ENCODE data around the gene FZD7. TPM values are rescaled to one million over a fixed set of nuclear protein-coding genes. Genes with fewer than 3 reads are reported as not detected.

The FZD7 gene
- polyA plus RNA-seq, 2 donors: 2.7 to 5.7 TPM

- H3K4me3 ChIP-seq (ENCODE audit: low read depth in 1 of 2, low read length in 2 of 2): no peak overlapping the region
Observed at GRCh38 chr2:201996006-201996405, 37.6 kb upstream of the FZD7 start.

GRCh38 chr2:201996679-201997314, 36.9 kb upstream of the FZD7 start:
- H3K4me1 ChIP-seq (ENCODE audit: control insufficient read depth in 2 of 2, insufficient read depth in 2 of 2, low read length in 1 of 2): peaks cover 0 to 7% of the 10 kb centered on the region in 2 donors
- H3K9me3 ChIP-seq (ENCODE audit: control insufficient read depth in 2 of 2, insufficient read depth in 1 of 2, low read depth in 1 of 2, low read length in 1 of 2): no peaks in the 10 kb centered on the region
- no peak overlapping the region for H3K4me3 ChIP-seq (ENCODE audit: low read depth in 1 of 2, low read length in 2 of 2)
- H3K36me3 ChIP-seq (ENCODE audit: control insufficient read depth in 2 of 2, insufficient read depth in 2 of 2, low read length in 1 of 2): no peaks in the 10 kb centered on the region
- 38 to 60% methylated on average over 8 of the region's 8 CpGs for WGBS, 2 donors
- H3K27me3 ChIP-seq (ENCODE audit: control insufficient read depth in 1 of 2, insufficient read depth in 2 of 2, low read length in 2 of 2): no peaks in the 10 kb centered on the region
- no peak overlapping the region for H3K27ac ChIP-seq (ENCODE audit: low read depth in 2 of 2, low read length in 1 of 2)

More at GRCh38 chr2:201996006-201996405, 37.6 kb upstream of the FZD7 start:
- H3K27me3 ChIP-seq (ENCODE audit: control insufficient read depth in 1 of 2, insufficient read depth in 2 of 2, low read length in 2 of 2): no peaks in the 10 kb centered on the region
- no peaks in the 10 kb centered on the region for H3K9me3 ChIP-seq (ENCODE audit: control insufficient read depth in 2 of 2, insufficient read depth in 1 of 2, low read depth in 1 of 2, low read length in 1 of 2)
- H3K36me3 ChIP-seq (ENCODE audit: control insufficient read depth in 2 of 2, insufficient read depth in 2 of 2, low read length in 1 of 2): no peaks in the 10 kb centered on the region
- 53 to 68% methylated on average over 11 of the region's 11 CpGs for WGBS, 2 donors
- H3K4me1 ChIP-seq (ENCODE audit: control insufficient read depth in 2 of 2, insufficient read depth in 2 of 2, low read length in 1 of 2): peaks cover 0 to 7% of the 10 kb centered on the region in 2 donors
- no peak overlapping the region for H3K27ac ChIP-seq (ENCODE audit: low read depth in 2 of 2, low read length in 1 of 2)

GRCh38 chr2:201999279-201999678, 34.4 kb upstream of the FZD7 start:
- Histone ChIP-seq H3K9me3 (ENCODE audit: control insufficient read depth in 2 of 2, insufficient read depth in 1 of 2, low read depth in 1 of 2, low read length in 1 of 2) (no peaks in the 10 kb centered on the region), H3K27ac (ENCODE audit: low read depth in 2 of 2, low read length in 1 of 2) (no peak overlapping the region), H3K27me3 (ENCODE audit: control insufficient read depth in 1 of 2, insufficient read depth in 2 of 2, low read length in 2 of 2) (no peaks in the 10 kb centered on the region), H3K4me1 (ENCODE audit: control insufficient read depth in 2 of 2, insufficient read depth in 2 of 2, low read length in 1 of 2) (peaks cover 0 to 7% of the 10 kb centered on the region in 2 donors), H3K4me3 (ENCODE audit: low read depth in 1 of 2, low read length in 2 of 2) (no peak overlapping the region), H3K36me3 (ENCODE audit: control insufficient read depth in 2 of 2, insufficient read depth in 2 of 2, low read length in 1 of 2) (no peaks in the 10 kb centered on the region)
- 79 to 80% methylated on average over 7 of the region's 7 CpGs for WGBS, 2 donors

GRCh38 chr2:202001826-202002225, 31.8 kb upstream of the FZD7 start:
- H3K27me3 ChIP-seq (ENCODE audit: control insufficient read depth in 1 of 2, insufficient read depth in 2 of 2, low read length in 2 of 2): no peaks in the 10 kb centered on the region
- 72 to 83% methylated on average over 2 of the region's 2 CpGs for WGBS, 2 donors

GRCh38 chr2:202002381-202002780, 31.3 kb upstream of the FZD7 start:
- Histone ChIP-seq H3K27ac (ENCODE audit: low read depth in 2 of 2, low read length in 1 of 2) (no peak overlapping the region), H3K36me3 (ENCODE audit: control insufficient read depth in 2 of 2, insufficient read depth in 2 of 2, low read length in 1 of 2) (no peaks in the 10 kb centered on the region), H3K9me3 (ENCODE audit: control insufficient read depth in 2 of 2, insufficient read depth in 1 of 2, low read depth in 1 of 2, low read length in 1 of 2) (no peaks in the 10 kb centered on the region), H3K4me3 (ENCODE audit: low read depth in 1 of 2, low read length in 2 of 2) (no peak overlapping the region), H3K27me3 (ENCODE audit: control insufficient read depth in 1 of 2, insufficient read depth in 2 of 2, low read length in 2 of 2) (no peaks in the 10 kb centered on the region), H3K4me1 (ENCODE audit: control insufficient read depth in 2 of 2, insufficient read depth in 2 of 2, low read length in 1 of 2) (no peaks in the 10 kb centered on the region)
- 89 to 91% methylated on average over 6 of the region's 6 CpGs for WGBS, 2 donors

More at GRCh38 chr2:202001826-202002225, 31.8 kb upstream of the FZD7 start:
- Histone ChIP-seq H3K4me3 (ENCODE audit: low read depth in 1 of 2, low read length in 2 of 2) (no peak overlapping the region), H3K4me1 (ENCODE audit: control insufficient read depth in 2 of 2, insufficient read depth in 2 of 2, low read length in 1 of 2) (no peaks in the 10 kb centered on the region), H3K9me3 (ENCODE audit: control insufficient read depth in 2 of 2, insufficient read depth in 1 of 2, low read depth in 1 of 2, low read length in 1 of 2) (no peaks in the 10 kb centered on the region), H3K36me3 (ENCODE audit: control insufficient read depth in 2 of 2, insufficient read depth in 2 of 2, low read length in 1 of 2) (no peaks in the 10 kb centered on the region), H3K27ac (ENCODE audit: low read depth in 2 of 2, low read length in 1 of 2) (no peak overlapping the region)

- H3K27ac ChIP-seq (ENCODE audit: low read depth in 2 of 2, low read length in 1 of 2): no peak overlapping the region
- no peaks in the 10 kb centered on the region for H3K9me3 ChIP-seq (ENCODE audit: control insufficient read depth in 2 of 2, insufficient read depth in 1 of 2, low read depth in 1 of 2, low read length in 1 of 2)
- no peaks in the 10 kb centered on the region for H3K27me3 ChIP-seq (ENCODE audit: control insufficient read depth in 1 of 2, insufficient read depth in 2 of 2, low read length in 2 of 2)
- H3K4me3 ChIP-seq (ENCODE audit: low read depth in 1 of 2, low read length in 2 of 2): no peak overlapping the region
- 75 to 82% methylated on average over 3 of the region's 3 CpGs for WGBS, 2 donors
- no peaks in the 10 kb centered on the region for H3K4me1 ChIP-seq (ENCODE audit: control insufficient read depth in 2 of 2, insufficient read depth in 2 of 2, low read length in 1 of 2)
- no peaks in the 10 kb centered on the region for H3K36me3 ChIP-seq (ENCODE audit: control insufficient read depth in 2 of 2, insufficient read depth in 2 of 2, low read length in 1 of 2)
Observed at GRCh38 chr2:202005272-202005887, 28.3 kb upstream of the FZD7 start.

GRCh38 chr2:202006301-202006700, 27.4 kb upstream of the FZD7 start:
- no peaks in the 10 kb centered on the region for H3K36me3 ChIP-seq (ENCODE audit: control insufficient read depth in 2 of 2, insufficient read depth in 2 of 2, low read length in 1 of 2)
- H3K27ac ChIP-seq (ENCODE audit: low read depth in 2 of 2, low read length in 1 of 2): no peak overlapping the region
- no peaks in the 10 kb centered on the region for H3K27me3 ChIP-seq (ENCODE audit: control insufficient read depth in 1 of 2, insufficient read depth in 2 of 2, low read length in 2 of 2)
- no peaks in the 10 kb centered on the region for H3K4me1 ChIP-seq (ENCODE audit: control insufficient read depth in 2 of 2, insufficient read depth in 2 of 2, low read length in 1 of 2)
- H3K4me3 ChIP-seq (ENCODE audit: low read depth in 1 of 2, low read length in 2 of 2): no peak overlapping the region
- 47 to 76% methylated on average over 1 of the region's 1 CpG for WGBS, 2 donors
- H3K9me3 ChIP-seq (ENCODE audit: control insufficient read depth in 2 of 2, insufficient read depth in 1 of 2, low read depth in 1 of 2, low read length in 1 of 2): no peaks in the 10 kb centered on the region

GRCh38 chr2:202007015-202007982, 26.4 kb upstream of the FZD7 start:
- no peaks in the 10 kb centered on the region for H3K27me3 ChIP-seq (ENCODE audit: control insufficient read depth in 1 of 2, insufficient read depth in 2 of 2, low read length in 2 of 2)
- no peak overlapping the region for H3K27ac ChIP-seq (ENCODE audit: low read depth in 2 of 2, low read length in 1 of 2)
- H3K4me3 ChIP-seq (ENCODE audit: low read depth in 1 of 2, low read length in 2 of 2): no peak overlapping the region
- H3K36me3 ChIP-seq (ENCODE audit: control insufficient read depth in 2 of 2, insufficient read depth in 2 of 2, low read length in 1 of 2): no peaks in the 10 kb centered on the region
- no peaks in the 10 kb centered on the region for H3K9me3 ChIP-seq (ENCODE audit: control insufficient read depth in 2 of 2, insufficient read depth in 1 of 2, low read depth in 1 of 2, low read length in 1 of 2)
- H3K4me1 ChIP-seq (ENCODE audit: control insufficient read depth in 2 of 2, insufficient read depth in 2 of 2, low read length in 1 of 2): no peaks in the 10 kb centered on the region
- 77 to 89% methylated on average over 7 of the region's 7 CpGs for WGBS, 2 donors

GRCh38 chr2:202007983-202008354, 25.7 kb upstream of the FZD7 start:
- no peaks in the 10 kb centered on the region for H3K9me3 ChIP-seq (ENCODE audit: control insufficient read depth in 2 of 2, insufficient read depth in 1 of 2, low read depth in 1 of 2, low read length in 1 of 2)
- no peaks in the 10 kb centered on the region for H3K36me3 ChIP-seq (ENCODE audit: control insufficient read depth in 2 of 2, insufficient read depth in 2 of 2, low read length in 1 of 2)
- no peaks in the 10 kb centered on the region for H3K4me1 ChIP-seq (ENCODE audit: control insufficient read depth in 2 of 2, insufficient read depth in 2 of 2, low read length in 1 of 2)
- H3K4me3 ChIP-seq (ENCODE audit: low read depth in 1 of 2, low read length in 2 of 2): no peak overlapping the region
- H3K27ac ChIP-seq (ENCODE audit: low read depth in 2 of 2, low read length in 1 of 2): no peak overlapping the region
- no peaks in the 10 kb centered on the region for H3K27me3 ChIP-seq (ENCODE audit: control insufficient read depth in 1 of 2, insufficient read depth in 2 of 2, low read length in 2 of 2)
- 71 to 94% methylated on average over 2 of the region's 2 CpGs for WGBS, 2 donors
